ENCODE data around the gene GIPC1. TPM values are rescaled to one million over a fixed set of nuclear protein-coding genes. Genes with fewer than 3 reads are reported as not detected.

Gene GIPC1
- total and polyA plus RNA-seq, 9 of the 15 experiments (the other 6 are each of a cell fraction or from before 2014, with no cell fraction given), result 0.49 to 54.7 (median 24.8) TPM

DNA sequence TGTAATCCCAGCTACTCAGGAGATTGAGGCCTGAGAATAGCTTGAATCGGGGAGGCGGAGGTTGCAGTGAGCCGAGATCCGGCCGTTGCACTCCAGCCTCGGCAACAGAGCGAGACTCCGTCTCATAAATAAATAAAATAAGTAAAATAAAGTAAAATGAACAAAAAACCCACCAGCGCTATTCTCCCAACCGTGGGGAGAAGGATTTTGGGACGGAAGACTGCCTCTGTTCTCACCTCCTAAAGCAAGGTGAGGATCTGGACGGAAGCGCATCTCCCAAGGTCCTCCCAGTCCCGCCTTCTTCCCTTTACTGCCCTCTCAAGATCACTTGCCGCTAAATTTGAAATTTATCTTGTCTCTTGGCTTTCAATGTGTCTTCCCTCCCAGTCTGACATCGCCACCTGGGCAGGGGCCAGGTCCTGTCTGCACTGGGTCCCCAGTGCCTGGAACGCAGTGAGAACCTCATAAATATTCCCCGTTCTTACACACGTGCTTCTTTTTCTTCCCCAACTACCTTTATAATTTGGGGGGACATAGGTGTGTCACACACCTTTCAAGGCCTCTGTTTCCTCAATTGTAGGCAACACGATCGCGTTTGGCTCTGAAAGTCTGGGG, 23.4 kb upstream of the GIPC1 start (continued):
- TF ChIP-seq HCFC1 (IDR thresholded peaks at IDR 0.05; ENCODE audit: low read depth, low read length) (no peak), ZKSCAN1 (IDR thresholded peaks at IDR 0.05; ENCODE audit: low read depth, low read length) (no peak), ETV1 (tag; conservative IDR thresholded peaks at IDR 0.05; ENCODE audit: low read depth) (no peak), ZBTB12 (CRISPR knock-in tag; IDR thresholded peaks at IDR 0.05) (no peak), NFIC (IDR thresholded peaks at IDR 0.05) (no peak), PRMT5 (CRISPR knock-in tag; IDR thresholded peaks at IDR 0.05) (no peak), ZNF668 (CRISPR knock-in tag; IDR thresholded peaks at IDR 0.05) (no peak), ZZZ3 (IDR thresholded peaks at IDR 0.05) (no peak), RBBP5 (IDR thresholded peaks at IDR 0.05; ENCODE audit: borderline replicate concordance, insufficient read depth, low read length, poor library complexity, severe bottlenecking) (no peak), CBX1 (IDR thresholded peaks at IDR 0.05; ENCODE audit: low read depth) (no peak), NR4A1 (CRISPR knock-in tag; IDR thresholded peaks at IDR 0.05) (no peak), NR4A1 (tag; IDR thresholded peaks at IDR 0.05) (no peak), ZBTB1 (CRISPR knock-in tag; IDR thresholded peaks at IDR 0.05; ENCODE audit: borderline replicate concordance, low read depth) (no peak), ZNF76 (CRISPR knock-in tag; IDR thresholded peaks at IDR 0.05; ENCODE audit: borderline replicate concordance) (no peak), ZNF143 (CRISPR knock-in tag; IDR thresholded peaks at IDR 0.05) (no peak), BRCA1 (IDR thresholded peaks at IDR 0.05) (no peak), BRCA1 (CRISPR knock-in tag; IDR thresholded peaks at IDR 0.05) (no peak), CSDE1 (IDR thresholded peaks at IDR 0.05) (0 out of 4 replicates have a peak, but pooled peaks of 1 of the 2 experiments have one; percentile 23)
- TF ChIP-seq, protein P1, sequence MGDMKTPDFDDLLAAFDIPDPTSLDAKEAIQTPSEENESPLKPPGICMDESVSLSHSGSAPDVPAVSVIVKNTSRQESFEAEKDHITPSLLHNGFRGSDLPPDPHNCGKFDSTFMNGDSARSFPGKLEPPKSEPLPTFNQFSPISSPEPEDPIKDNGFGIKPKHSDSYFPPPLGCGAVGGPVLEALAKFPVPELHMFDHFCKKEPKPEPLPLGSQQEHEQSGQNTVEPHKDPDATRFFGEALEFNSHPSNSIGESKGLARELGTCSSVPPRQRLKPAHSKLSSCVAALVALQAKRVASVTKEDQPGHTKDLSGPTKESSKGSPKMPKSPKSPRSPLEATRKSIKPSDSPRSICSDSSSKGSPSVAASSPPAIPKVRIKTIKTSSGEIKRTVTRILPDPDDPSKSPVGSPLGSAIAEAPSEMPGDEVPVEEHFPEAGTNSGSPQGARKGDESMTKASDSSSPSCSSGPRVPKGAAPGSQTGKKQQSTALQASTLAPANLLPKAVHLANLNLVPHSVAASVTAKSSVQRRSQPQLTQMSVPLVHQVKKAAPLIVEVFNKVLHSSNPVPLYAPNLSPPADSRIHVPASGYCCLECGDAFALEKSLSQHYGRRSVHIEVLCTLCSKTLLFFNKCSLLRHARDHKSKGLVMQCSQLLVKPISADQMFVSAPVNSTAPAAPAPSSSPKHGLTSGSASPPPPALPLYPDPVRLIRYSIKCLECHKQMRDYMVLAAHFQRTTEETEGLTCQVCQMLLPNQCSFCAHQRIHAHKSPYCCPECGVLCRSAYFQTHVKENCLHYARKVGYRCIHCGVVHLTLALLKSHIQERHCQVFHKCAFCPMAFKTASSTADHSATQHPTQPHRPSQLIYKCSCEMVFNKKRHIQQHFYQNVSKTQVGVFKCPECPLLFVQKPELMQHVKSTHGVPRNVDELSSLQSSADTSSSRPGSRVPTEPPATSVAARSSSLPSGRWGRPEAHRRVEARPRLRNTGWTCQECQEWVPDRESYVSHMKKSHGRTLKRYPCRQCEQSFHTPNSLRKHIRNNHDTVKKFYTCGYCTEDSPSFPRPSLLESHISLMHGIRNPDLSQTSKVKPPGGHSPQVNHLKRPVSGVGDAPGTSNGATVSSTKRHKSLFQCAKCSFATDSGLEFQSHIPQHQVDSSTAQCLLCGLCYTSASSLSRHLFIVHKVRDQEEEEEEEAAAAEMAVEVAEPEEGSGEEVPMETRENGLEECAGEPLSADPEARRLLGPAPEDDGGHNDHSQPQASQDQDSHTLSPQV (IDR thresholded peaks at IDR 0.05), result no peak
- TF ChIP-seq, protein P2, sequence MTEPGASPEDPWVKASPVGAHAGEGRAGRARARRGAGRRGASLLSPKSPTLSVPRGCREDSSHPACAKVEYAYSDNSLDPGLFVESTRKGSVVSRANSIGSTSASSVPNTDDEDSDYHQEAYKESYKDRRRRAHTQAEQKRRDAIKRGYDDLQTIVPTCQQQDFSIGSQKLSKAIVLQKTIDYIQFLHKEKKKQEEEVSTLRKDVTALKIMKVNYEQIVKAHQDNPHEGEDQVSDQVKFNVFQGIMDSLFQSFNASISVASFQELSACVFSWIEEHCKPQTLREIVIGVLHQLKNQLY (CRISPR knock-in tag; conservative IDR thresholded peaks at IDR 0.05), result no peak

All from K562 (cell line).